ENCODE results near the gene FGF7. TPM values are rescaled to one million over a fixed set of nuclear protein-coding genes. Genes with fewer than 3 reads are reported as not detected.
"Not testable (repeated sequence)": the region's sequence is repeated elsewhere in the genome, so short reads cannot be mapped to it uniquely, and the experiment has no call there.

Gene FGF7
- total RNA-seq, 4 donors from 2014 or later: 53.5 to 106 (median 64.0) TPM

- DNase-seq (ENCODE audit: extremely low spot score): no peak
- Histone ChIP-seq H3K36me3 (no peaks in the 10 kb centered on the region), H3K27me3 (no peaks in the 10 kb centered on the region), H3K4me3 (peak overlapping the region in 2 of 4 donors; percentile 17 to 34), H3K4me1 (peaks cover 6 to 61% (median 54%) of the 10 kb centered on the region in 4 donors), H3K9me3 (no peaks in the 10 kb centered on the region), H3K27ac (replicated peaks in 1 of 4) (peak overlapping the region in 3 of 4 donors; percentile 43 to 59 (median 54))
- intact Hi-C loops (cut with DNase I): no loop called here
- WGBS: 78% methylated on average over 3 of the region's 3 CpGs
- no peak for TF ChIP-seq CTCF (IDR thresholded peaks at IDR 0.05)
- no peak for TF ChIP-seq POLR2AphosphoS5 (IDR thresholded peaks at IDR 0.05)
Measured at GRCh38 chr15:49467746-49468480, 44.9 kb downstream of the FGF7 start.

- WGBS: 59% methylated on average over 2 of the region's 2 CpGs
- intact Hi-C loops (cut with DNase I): no loop called here
- Histone ChIP-seq H3K4me1 (peaks cover 6 to 62% (median 50%) of the 10 kb centered on the region in 4 donors), H3K27ac (replicated peaks in 1 of 4) (peak overlapping the region in 2 of 4 donors; percentile 18 to 42), H3K4me3 (peak overlapping the region in 2 of 4 donors; percentile 17 to 34), H3K36me3 (no peaks in the 10 kb centered on the region), H3K9me3 (no peaks in the 10 kb centered on the region), H3K27me3 (no peaks in the 10 kb centered on the region)
- DNase-seq (ENCODE audit: extremely low spot score): no peak
- TF ChIP-seq POLR2A (IDR thresholded peaks at IDR 0.05; ENCODE audit: low read depth) (no peak), CTCF (IDR thresholded peaks at IDR 0.05) (no peak), EP300 (IDR thresholded peaks at IDR 0.05) (no peak), POLR2AphosphoS5 (IDR thresholded peaks at IDR 0.05) (no peak)
Measured at GRCh38 chr15:49468481-49468839, 45.4 kb downstream of the FGF7 start.

- peak in 1 of 3 experiments; percentile 23 for TF ChIP-seq CTCF (IDR thresholded peaks at IDR 0.05)
- H3K27ac ChIP-seq (replicated peaks in 1 of 4): peak overlapping the region in 2 of 4 donors; percentile 7 to 8
- H3K36me3 ChIP-seq; intact Hi-C loops (cut with DNase I); H3K4me3 ChIP-seq; H3K27me3 ChIP-seq; H3K9me3 ChIP-seq; DNase-seq (ENCODE audit: extremely low spot score): not testable (repeated sequence)
- WGBS: 91% methylated on average over 4 of the region's 4 CpGs
- H3K4me1 ChIP-seq: peaks cover 6 to 58% (median 37%) of the 10 kb centered on the region in 4 donors
Measured at GRCh38 chr15:49471248-49471647, 48.2 kb downstream of the FGF7 start.

- Histone ChIP-seq H3K9me3 (no peaks in the 10 kb centered on the region), H3K4me3 (no peak overlapping the region), H3K4me1 (peaks cover 6 to 53% (median 33%) of the 10 kb centered on the region in 4 donors), H3K27me3 (no peaks in the 10 kb centered on the region), H3K36me3 (no peaks in the 10 kb centered on the region), H3K27ac (replicated peaks in 1 of 4) (peak overlapping the region in 3 of 4 donors; percentile 1 to 8 (median 4))
- no peak for DNase-seq (ENCODE audit: extremely low spot score)
- WGBS: 45% methylated on average over 4 of the region's 4 CpGs
- TF ChIP-seq CTCF (IDR thresholded peaks at IDR 0.05): no peak
- peak in 1 of 2 donors; percentile 16 for TF ChIP-seq POLR2AphosphoS5 (IDR thresholded peaks at IDR 0.05)
- intact Hi-C loops (cut with DNase I): no loop called here
Measured at GRCh38 chr15:49471733-49472132, 48.7 kb downstream of the FGF7 start.

GRCh38 chr15:49472338-49472737 is 49.3 kb downstream of the FGF7 start:
- Histone ChIP-seq H3K4me3 (no peak overlapping the region), H3K9me3 (no peaks in the 10 kb centered on the region), H3K27ac (replicated peaks in 1 of 4) (peak overlapping the region in 3 of 4 donors; percentile 1 to 17 (median 4)), H3K27me3 (no peaks in the 10 kb centered on the region), H3K36me3 (no peaks in the 10 kb centered on the region), H3K4me1 (peaks cover 2 to 47% (median 26%) of the 10 kb centered on the region in 4 donors)
- no peak for DNase-seq (ENCODE audit: extremely low spot score)
- TF ChIP-seq POLR2A (IDR thresholded peaks at IDR 0.05; ENCODE audit: low read depth) (no peak), EP300 (IDR thresholded peaks at IDR 0.05) (no peak), POLR2AphosphoS5 (IDR thresholded peaks at IDR 0.05) (no peak)
- WGBS: 84% methylated on average over 2 of the region's 2 CpGs
- intact Hi-C loops (cut with DNase I): no loop called here
